Keratinocyte (primary cell): ENCODE data around the gene POLR2A. TPM values are rescaled to one million over a fixed set of nuclear protein-coding genes. Genes with fewer than 3 reads are reported as not detected.
A peak's percentile ranks its signal among the peaks of the same experiment; 100 is the strongest.

Experiments used
- DNase-seq: peaks from one replicate; pipeline ENCODE4 v3.0.0-alpha.2; 2011; ENCODE audit warnings: low read depth, missing footprints, low spot score
- FAIRE-seq: peaks from 2 replicates; lab custom pipeline; 2011; peaks lifted over from hg19 to GRCh38; lab: Jason Lieb, UNC
- H2AFZ ChIP-seq: 2 replicates; pipeline ENCODE4 v1.6.0; 2012; ENCODE audit warnings: low read length, control low read depth, inconsistent platforms; ENCODE audit not compliant: control insufficient read depth
- H3K27ac ChIP-seq: 2 replicates; pipeline ENCODE4 v1.5.1; 2011; ENCODE audit warnings: low read length; ENCODE audit not compliant: control insufficient read depth, insufficient read depth
- H3K27me3 ChIP-seq: 3 replicates; pipeline ENCODE4 v1.6.0; 2011; ENCODE audit warnings: low read length; ENCODE audit not compliant: control insufficient read depth, insufficient read depth; ENCODE audit errors: extremely low read depth
- H3K36me3 ChIP-seq, 2 experiments: 2 replicates in 1 of 2; 3 replicates in 1 of 2; pipeline ENCODE4 v1.5.1; 2011; ENCODE audit warnings: low read length in 2 of 2, mild to moderate bottlenecking in 1 of 2; ENCODE audit not compliant: control insufficient read depth in 2 of 2, insufficient read depth in 2 of 2; ENCODE audit errors: extremely low read depth in 1 of 2
- H3K4me1 ChIP-seq: 3 replicates; pipeline ENCODE4 v1.5.1; 2011; ENCODE audit warnings: low read length; ENCODE audit not compliant: control insufficient read depth, insufficient read depth; ENCODE audit errors: extremely low read depth
- H3K4me2 ChIP-seq: 3 replicates; pipeline ENCODE4 v1.6.0; 2011; ENCODE audit warnings: low read depth, low read length; ENCODE audit not compliant: control insufficient read depth, insufficient read depth; ENCODE audit errors: extremely low read depth
- H3K4me3 ChIP-seq, 3 experiments: fragments of 200-600 bp in 1 of 3; sonication (generic) in 1 of 3; 2 replicates in 2 of 3; 3 replicates in 1 of 3; pipeline ENCODE4 v1.5.1; 2011 to 2016; ENCODE audit warnings: low read length in 3 of 3, mild to moderate bottlenecking in 3 of 3, control low read depth in 2 of 3, inconsistent platforms in 1 of 3, low read depth in 1 of 3, mixed read lengths in 1 of 3, mixed run types in 1 of 3, moderate library complexity in 1 of 3; ENCODE audit not compliant: control insufficient read depth in 2 of 3, insufficient read depth in 2 of 3; ENCODE audit errors: extremely low read depth in 1 of 3
- H3K79me2 ChIP-seq: 2 replicates; pipeline ENCODE4 v1.6.0; 2012; ENCODE audit warnings: low read length; ENCODE audit not compliant: control insufficient read depth, insufficient read depth
- H3K9ac ChIP-seq: 3 replicates; pipeline ENCODE4 v1.6.0; 2011; ENCODE audit warnings: low read length; ENCODE audit not compliant: control insufficient read depth, insufficient read depth; ENCODE audit errors: extremely low read depth
- H3K9me1 ChIP-seq: 3 replicates; pipeline ENCODE4 v1.6.0; 2011; ENCODE audit warnings: low read length; ENCODE audit not compliant: control insufficient read depth, insufficient read depth; ENCODE audit errors: extremely low read depth
- H3K9me3 ChIP-seq: 2 replicates; pipeline ENCODE4 v1.5.1; 2012; ENCODE audit warnings: low read depth, low read length; ENCODE audit not compliant: control insufficient read depth
- H4K20me1 ChIP-seq: 3 replicates; pipeline ENCODE4 v1.6.0; 2011; ENCODE audit warnings: low read length; ENCODE audit not compliant: control insufficient read depth, insufficient read depth; ENCODE audit errors: extremely low read depth
- CTCF ChIP-seq, 3 experiments: IDR thresholded peaks in 1 of 3; conservative IDR thresholded peaks in 1 of 3; optimal IDR thresholded peaks in 1 of 3; 2 replicates in 2 of 3; 3 replicates in 1 of 3; pipeline versions ENCODE3 to v1.5.1; 2011; ENCODE audit warnings: low read length in 3 of 3, mild to moderate bottlenecking in 3 of 3, moderate library complexity in 2 of 3, control low read depth in 1 of 3, inconsistent platforms in 1 of 3; ENCODE audit not compliant: insufficient read depth in 2 of 3; ENCODE audit errors: extremely low read depth in 1 of 3
- EZH2 ChIP-seq: IDR thresholded peaks from one replicate; pipeline ENCODE4 v1.6.1; 2012; ENCODE audit warnings: inconsistent platforms, mild to moderate bottlenecking, low read length, moderate library complexity
- dilution Hi-C: fragments of 300-500 bp; cut with MboI; formaldehyde crosslinking; loops from one replicate; pipeline ENCODE4 v1.7.0; 2020; ENCODE audit warnings: low sequenced_read_pairs; ENCODE audit not compliant: extremely low pct_ligation_motif_present
- polyA plus RNA-seq, 5 experiments: library from polyadenylated mRNA; depleted of rRNA in 3 of 5; stranded (reverse) in 3 of 5; stranded (forward) in 1 of 5; unstranded in 1 of 5; fragments of >200 nt; gene quantifications; 1 replicate in 1 of 5; 2 replicates in 3 of 5; 3 replicates in 1 of 5; pipeline versions ENCODE4 v1.2.1 to v1.2.3, GENCODE V29; 2011 to 2012; ENCODE audit warnings: missing spikeins in 2 of 5, low read depth in 1 of 5, low replicate concordance in 1 of 5

POLR2A gene
- polyA plus RNA-seq, 1 donor (not counting 4 experiments of a cell fraction or from before 2014, with no cell fraction given): 17.5 TPM

GRCh38 chr17:7442142-7442541 is 42.0 kb upstream of the POLR2A start:
- no peak overlapping the region for H3K27ac ChIP-seq
- no peak for FAIRE-seq
- H4K20me1 ChIP-seq: no peaks in the 10 kb centered on the region
- TF ChIP-seq EZH2 (no peak), CTCF (optimal IDR thresholded peaks at IDR 0.05 in 1 of 3, IDR thresholded peaks at IDR 0.05 in 1 of 3, conservative IDR thresholded peaks at IDR 0.05 in 1 of 3; ENCODE audit: extremely low read depth in 1 of 3, insufficient read depth in 2 of 3, low read length in 3 of 3) (no peak)
- H2AFZ ChIP-seq: no peak overlapping the region
- H3K79me2 ChIP-seq: peaks cover 10% of the 10 kb centered on the region
- no peak overlapping the region for H3K9ac ChIP-seq
- H3K4me3 ChIP-seq: no peak overlapping the region
- peaks cover 0 to 4% of the 10 kb centered on the region in 2 experiments for H3K36me3 ChIP-seq
- dilution Hi-C loops: no loop called here
- no peak overlapping the region for H3K4me2 ChIP-seq
- no peak for DNase-seq
- no peaks in the 10 kb centered on the region for H3K27me3 ChIP-seq
- no peaks in the 10 kb centered on the region for H3K9me3 ChIP-seq
- H3K9me1 ChIP-seq: peaks cover 5% of the 10 kb centered on the region
- H3K4me1 ChIP-seq: peaks cover 66% of the 10 kb centered on the region

GRCh38 chr17:7443499-7444485 is 40.4 kb upstream of the POLR2A start:
- Histone ChIP-seq H3K4me3 (peak overlapping the region in 2 of 3 experiments; percentile 2 to 18), H3K4me2 (peak overlapping the region; percentile 77), H3K4me1 (peaks cover 54% of the 10 kb centered on the region), H3K27me3 (no peaks in the 10 kb centered on the region), H3K27ac (peak overlapping the region; percentile 74), H3K9me3 (no peaks in the 10 kb centered on the region), H3K9me1 (peaks cover 5% of the 10 kb centered on the region), H4K20me1 (no peaks in the 10 kb centered on the region), H3K79me2 (peaks cover 4% of the 10 kb centered on the region), H3K9ac (peak overlapping the region; percentile 55), H2AFZ (no peak overlapping the region), H3K36me3 (peaks cover 3 to 8% of the 10 kb centered on the region in 2 experiments)
- dilution Hi-C loops: no loop called here
- DNase-seq (no peak), FAIRE-seq (peak; percentile 87)
- TF ChIP-seq EZH2 (no peak), CTCF (optimal IDR thresholded peaks at IDR 0.05 in 1 of 3, IDR thresholded peaks at IDR 0.05 in 1 of 3, conservative IDR thresholded peaks at IDR 0.05 in 1 of 3; ENCODE audit: extremely low read depth in 1 of 3, insufficient read depth in 2 of 3, low read length in 3 of 3) (no peak)
